HCT116 (cell line): Measurements from ENCODE around the gene SLC35F3.

Experiments
- ATF3 ChIP-seq: IDR thresholded peaks from 2 replicates; pipeline ENCODE4 v1.6.1; 2012
- CTCF ChIP-seq, 3 experiments: fragments of 200-600 bp in 1 of 3; sonication (generic) in 1 of 3; IDR thresholded peaks in 2 of 3; conservative IDR thresholded peaks in 1 of 3; 2 replicates each; pipeline ENCODE4 v1.5.1; 2012 to 2017; ENCODE audit warnings: low read depth in 2 of 3, low read length in 2 of 3, antibody characterized with exemption in 1 of 3, borderline replicate concordance in 1 of 3, control low read depth in 1 of 3, mild to moderate bottlenecking in 1 of 3, mixed read lengths in 1 of 3, mixed run types in 1 of 3, moderate library complexity in 1 of 3; ENCODE audit not compliant: insufficient read depth in 1 of 3
- MAX ChIP-seq: IDR thresholded peaks from 2 replicates; pipeline ENCODE4 v1.6.1; 2012

- TF ChIP-seq CTCF (IDR thresholded peaks at IDR 0.05 in 2 of 3, conservative IDR thresholded peaks at IDR 0.05 in 1 of 3; ENCODE audit: borderline replicate concordance in 1 of 3, insufficient read depth in 1 of 3, low read depth in 2 of 3, low read length in 2 of 3): no peak
- TF ChIP-seq MAX: no peak
- TF ChIP-seq ATF3: no peak
Observed at GRCh38 chr1:234262007-234262753, 357.7 kb downstream of the SLC35F3 start.
